Measurements from ENCODE around the gene PRKAG2. TPM values are rescaled to one million over a fixed set of nuclear protein-coding genes. Genes with fewer than 3 reads are reported as not detected.

Gene PRKAG2
- total and polyA plus RNA-seq, 2 experiments from 2014 or later: 17.0 to 19.5 TPM

DNA sequence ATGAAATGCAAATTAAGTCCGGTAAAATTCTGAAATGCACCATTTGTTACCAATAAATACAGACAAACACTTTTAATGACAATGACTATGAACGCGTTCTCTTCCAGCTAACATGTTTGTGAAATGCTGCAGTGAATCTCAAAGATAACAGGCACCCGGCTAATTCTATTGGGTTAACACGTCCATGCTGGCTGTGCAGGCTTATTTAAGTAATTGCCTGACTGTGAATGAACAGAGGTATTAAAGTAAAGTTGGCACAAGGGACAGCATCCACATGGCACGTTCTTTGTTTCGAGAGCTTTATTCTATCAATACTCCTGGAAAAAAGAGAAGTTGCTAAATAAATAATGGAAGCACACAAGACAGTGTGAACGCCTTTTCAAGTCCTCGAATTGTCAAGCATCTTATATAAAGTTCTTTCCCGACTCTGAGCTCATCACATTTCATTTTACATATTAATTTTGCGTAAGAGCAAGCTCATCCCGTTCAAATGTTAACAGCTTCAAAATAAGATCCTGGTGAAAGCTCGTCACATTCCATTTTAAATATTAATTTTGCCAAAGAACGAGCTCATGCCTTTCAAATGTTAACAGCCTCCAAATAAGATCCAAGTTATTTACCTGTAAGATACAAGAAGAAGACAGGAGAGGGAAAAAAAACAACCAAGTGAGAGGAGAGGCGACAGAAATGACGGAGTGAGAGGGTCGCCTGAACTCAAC, 245.9 kb downstream of the PRKAG2 start:
- H3F3A ChIP-seq (ENCODE audit: insufficient read depth): peaks cover 34% of the 10 kb centered on the region
- WGBS, 2 experiments (ENCODE audit: low coverage in 1 of 2, low lambda C conversion rate in 2 of 2, missing lambda C conversion rate in 2 of 2): 60 to 63% methylated on average over 17 of the region's 17 CpGs
- peak overlapping the region; percentile 80 for H2AFZ ChIP-seq
- H3K9me3 ChIP-seq (ENCODE audit: low read depth): no peaks in the 10 kb centered on the region
- H3K4me1 ChIP-seq (ENCODE audit: insufficient read depth): peaks cover 9% of the 10 kb centered on the region
- TF ChIP-seq EZH2phosphoT487 (IDR thresholded peaks at IDR 0.05; ENCODE audit: insufficient read depth, low read depth) (no peak), EZH2 (IDR thresholded peaks at IDR 0.05; ENCODE audit: insufficient read depth, poor library complexity, severe bottlenecking) (no peak)
- H3K4me3 ChIP-seq: peak overlapping the region; percentile 89
- in situ Hi-C loops (cut with MboI): no loop called here
- H4K20me1 ChIP-seq (ENCODE audit: insufficient read depth): no peaks in the 10 kb centered on the region
- peaks cover 53% of the 10 kb centered on the region for H3K79me2 ChIP-seq (ENCODE audit: insufficient read depth)
- H3K27me3 ChIP-seq (replicated peaks; ENCODE audit: insufficient read depth): no peaks in the 10 kb centered on the region
- peak overlapping the region; percentile 22; the same call in 1 of the 2 replicates for H3K27ac ChIP-seq
- H3K36me3 ChIP-seq (ENCODE audit: low read depth): no peaks in the 10 kb centered on the region
- DNase-seq: peak; percentile 18
- H3K4me2 ChIP-seq (ENCODE audit: unreplicated experiment): peak overlapping the region; percentile 96
- peak overlapping the region; percentile 78 for H3K9ac ChIP-seq
- H3K9me2 ChIP-seq (ENCODE audit: insufficient read depth): no peaks in the 10 kb centered on the region

GRCh38 chr7:151630358-151630757, 246.6 kb downstream of the PRKAG2 start:
- Histone ChIP-seq H3K4me2 (ENCODE audit: unreplicated experiment) (peak overlapping the region; percentile 96), H3K27me3 (replicated peaks; ENCODE audit: insufficient read depth) (no peaks in the 10 kb centered on the region), H3K4me3 (peak overlapping the region; percentile 89), H2AFZ (no peak overlapping the region), H3K4me1 (ENCODE audit: insufficient read depth) (peaks cover 9% of the 10 kb centered on the region), H3K9me2 (ENCODE audit: insufficient read depth) (no peaks in the 10 kb centered on the region), H3F3A (ENCODE audit: insufficient read depth) (peaks cover 33% of the 10 kb centered on the region), H3K9me3 (ENCODE audit: low read depth) (no peaks in the 10 kb centered on the region), H3K36me3 (ENCODE audit: low read depth) (no peaks in the 10 kb centered on the region), H3K9ac (peak overlapping the region; percentile 78), H3K79me2 (ENCODE audit: insufficient read depth) (peaks cover 59% of the 10 kb centered on the region), H3K27ac (no peak overlapping the region), H4K20me1 (ENCODE audit: insufficient read depth) (no peaks in the 10 kb centered on the region)
- DNase-seq: no peak
- in situ Hi-C loops (cut with MboI): no loop called here
- 87 to 90% methylated on average over 5 of the region's 5 CpGs for WGBS, 2 experiments (ENCODE audit: low coverage in 1 of 2, low lambda C conversion rate in 2 of 2, missing lambda C conversion rate in 2 of 2)
- TF ChIP-seq EZH2phosphoT487 (IDR thresholded peaks at IDR 0.05; ENCODE audit: insufficient read depth, low read depth) (no peak), EZH2 (IDR thresholded peaks at IDR 0.05; ENCODE audit: insufficient read depth, poor library complexity, severe bottlenecking) (no peak)

DNA sequence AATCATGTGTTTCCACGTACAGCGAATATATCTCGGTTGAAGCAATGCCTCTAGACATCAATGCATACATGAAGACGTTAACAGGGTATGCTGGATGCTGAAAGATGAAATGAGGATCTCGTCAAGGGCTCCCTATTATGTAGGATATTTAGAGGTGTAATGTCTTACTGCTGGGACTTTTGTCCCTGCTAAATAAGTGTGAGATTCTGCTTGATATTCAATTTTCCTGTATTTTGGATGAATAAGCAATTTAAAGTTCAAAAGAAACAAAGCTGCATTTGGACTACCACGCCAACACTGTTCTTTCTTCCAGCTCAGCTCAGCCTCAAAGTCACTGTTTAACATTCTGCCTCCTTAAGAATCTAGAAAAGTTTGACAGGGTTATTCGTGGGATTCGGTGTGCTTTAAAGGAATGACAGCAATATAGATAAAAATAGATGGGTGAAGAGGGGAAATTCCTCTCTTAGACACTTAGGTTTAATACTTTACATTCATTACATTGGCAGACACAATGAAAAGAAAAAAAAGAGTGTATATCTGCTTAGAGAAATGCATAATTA, 247.1 kb downstream of the PRKAG2 start:
- no peaks in the 10 kb centered on the region for H3K27me3 ChIP-seq (replicated peaks; ENCODE audit: insufficient read depth)
- in situ Hi-C loops (cut with MboI): no loop called here
- H3K79me2 ChIP-seq (ENCODE audit: insufficient read depth): peaks cover 65% of the 10 kb centered on the region
- H2AFZ ChIP-seq: no peak overlapping the region
- 92% methylated on average over 8 of the region's 8 CpGs for WGBS, 2 experiments (ENCODE audit: low coverage in 1 of 2, low lambda C conversion rate in 2 of 2, missing lambda C conversion rate in 2 of 2)
- DNase-seq: no peak
- no peak overlapping the region for H3K4me2 ChIP-seq (ENCODE audit: unreplicated experiment)
- peaks cover 9% of the 10 kb centered on the region for H3K4me1 ChIP-seq (ENCODE audit: insufficient read depth)
- no peak overlapping the region for H3K4me3 ChIP-seq
- no peak overlapping the region for H3K27ac ChIP-seq
- no peaks in the 10 kb centered on the region for H3K9me2 ChIP-seq (ENCODE audit: insufficient read depth)
- TF ChIP-seq EZH2 (IDR thresholded peaks at IDR 0.05; ENCODE audit: insufficient read depth, poor library complexity, severe bottlenecking) (no peak), EZH2phosphoT487 (IDR thresholded peaks at IDR 0.05; ENCODE audit: insufficient read depth, low read depth) (no peak)
- H3K9ac ChIP-seq: no peak overlapping the region
- H3K9me3 ChIP-seq (ENCODE audit: low read depth): no peaks in the 10 kb centered on the region
- H4K20me1 ChIP-seq (ENCODE audit: insufficient read depth): no peaks in the 10 kb centered on the region
- H3K36me3 ChIP-seq (ENCODE audit: low read depth): no peaks in the 10 kb centered on the region
- peaks cover 27% of the 10 kb centered on the region for H3F3A ChIP-seq (ENCODE audit: insufficient read depth)

GRCh38 chr7:151628846-151629604, 247.9 kb downstream of the PRKAG2 start:
- H3K27me3 ChIP-seq (replicated peaks; ENCODE audit: insufficient read depth): no peaks in the 10 kb centered on the region
- no peaks in the 10 kb centered on the region for H3K9me2 ChIP-seq (ENCODE audit: insufficient read depth)
- DNase-seq: no peak
- no peaks in the 10 kb centered on the region for H4K20me1 ChIP-seq (ENCODE audit: insufficient read depth)
- no peak overlapping the region for H3K27ac ChIP-seq
- H3K4me2 ChIP-seq (ENCODE audit: unreplicated experiment): no peak overlapping the region
- in situ Hi-C loops (cut with MboI): no loop called here
- no peak for TF ChIP-seq EZH2 (IDR thresholded peaks at IDR 0.05; ENCODE audit: insufficient read depth, poor library complexity, severe bottlenecking)
- no peak for TF ChIP-seq EZH2phosphoT487 (IDR thresholded peaks at IDR 0.05; ENCODE audit: insufficient read depth, low read depth)
- H3K4me3 ChIP-seq: no peak overlapping the region
- 86 to 87% methylated on average over 17 of the region's 17 CpGs for WGBS, 2 experiments (ENCODE audit: low coverage in 1 of 2, low lambda C conversion rate in 2 of 2, missing lambda C conversion rate in 2 of 2)
- H3K9me3 ChIP-seq (ENCODE audit: low read depth): no peaks in the 10 kb centered on the region
- H3K36me3 ChIP-seq (ENCODE audit: low read depth): no peaks in the 10 kb centered on the region
- H2AFZ ChIP-seq: no peak overlapping the region
- H3K4me1 ChIP-seq (ENCODE audit: insufficient read depth): peaks cover 11% of the 10 kb centered on the region
- peaks cover 25% of the 10 kb centered on the region for H3F3A ChIP-seq (ENCODE audit: insufficient read depth)
- H3K79me2 ChIP-seq (ENCODE audit: insufficient read depth): peaks cover 73% of the 10 kb centered on the region
- H3K9ac ChIP-seq: no peak overlapping the region
